ENCODE measurements around the gene ETV6. TPM values are rescaled to one million over a fixed set of nuclear protein-coding genes. Genes with fewer than 3 reads are reported as not detected.

Gene ETV6
- total RNA-seq, 2 donors from 2014 or later, result 41.4 to 58.4 TPM

- no peak overlapping the region for H3K4me3 ChIP-seq
- no peak for ATAC-seq (ENCODE audit: insufficient number of reproducible peaks, low FRiP score, low read depth)
- no peak for DNase-seq (ENCODE audit: low spot score)
- H3K27me3 ChIP-seq (replicated peaks; ENCODE audit: insufficient read depth), result no peaks in the 10 kb centered on the region
- H3K9me3 ChIP-seq, result no peaks in the 10 kb centered on the region
- H3K4me1 ChIP-seq (ENCODE audit: control insufficient read depth in 1 of 2, low read depth in 2 of 2), result peaks cover 32 to 45% of the 10 kb centered on the region in 2 donors
- H3K27ac ChIP-seq, result peak overlapping the region in 1 of 2 donors; percentile 32
- no peak for TF ChIP-seq CTCF (IDR thresholded peaks at IDR 0.05)
- no peaks in the 10 kb centered on the region for H3K36me3 ChIP-seq
These were observed 96.7 kb downstream of the ETV6 start for GRCh38 chr12:11746024-11746771.

- Histone ChIP-seq H3K9me3 (no peaks in the 10 kb centered on the region), H3K27ac (peak overlapping the region in 1 of 2 donors; percentile 32), H3K36me3 (no peaks in the 10 kb centered on the region), H3K4me1 (ENCODE audit: control insufficient read depth in 1 of 2, low read depth in 2 of 2) (peaks cover 24 to 45% of the 10 kb centered on the region in 2 donors), H3K27me3 (replicated peaks; ENCODE audit: insufficient read depth) (no peaks in the 10 kb centered on the region), H3K4me3 (no peak overlapping the region)
- no peak for TF ChIP-seq CTCF (IDR thresholded peaks at IDR 0.05)
- ATAC-seq (ENCODE audit: insufficient number of reproducible peaks, low FRiP score, low read depth) (no peak), DNase-seq (ENCODE audit: low spot score) (no peak)
These were observed 97.7 kb downstream of the ETV6 start for GRCh38 chr12:11746940-11747716.

GRCh38 chr12:11747969-11748368, 98.5 kb downstream of the ETV6 start:
- no peak for ATAC-seq (ENCODE audit: insufficient number of reproducible peaks, low FRiP score, low read depth)
- Histone ChIP-seq H3K27ac (no peak overlapping the region), H3K36me3 (no peaks in the 10 kb centered on the region), H3K9me3 (no peaks in the 10 kb centered on the region), H3K27me3 (replicated peaks; ENCODE audit: insufficient read depth) (no peaks in the 10 kb centered on the region), H3K4me1 (ENCODE audit: control insufficient read depth in 1 of 2, low read depth in 2 of 2) (peaks cover 28 to 49% of the 10 kb centered on the region in 2 donors), H3K4me3 (no peak overlapping the region)
- TF ChIP-seq CTCF (IDR thresholded peaks at IDR 0.05), result no peak
- DNase-seq (ENCODE audit: low spot score), result no peak

GRCh38 chr12:11748903-11749302, 99.4 kb downstream of the ETV6 start:
- H3K9me3 ChIP-seq, result no peaks in the 10 kb centered on the region
- no peak overlapping the region for H3K4me3 ChIP-seq
- TF ChIP-seq CTCF (IDR thresholded peaks at IDR 0.05), result no peak
- no peaks in the 10 kb centered on the region for H3K36me3 ChIP-seq
- ATAC-seq (ENCODE audit: insufficient number of reproducible peaks, low FRiP score, low read depth) (no peak), DNase-seq (ENCODE audit: low spot score) (no peak)
- H3K27ac ChIP-seq, result no peak overlapping the region
- H3K4me1 ChIP-seq (ENCODE audit: control insufficient read depth in 1 of 2, low read depth in 2 of 2), result peaks cover 35 to 49% of the 10 kb centered on the region in 2 donors
- no peaks in the 10 kb centered on the region for H3K27me3 ChIP-seq (replicated peaks; ENCODE audit: insufficient read depth)

- DNase-seq (ENCODE audit: low spot score) (no peak), ATAC-seq (ENCODE audit: insufficient number of reproducible peaks, low FRiP score, low read depth) (no peak)
- H3K36me3 ChIP-seq, result no peaks in the 10 kb centered on the region
- H3K4me1 ChIP-seq (ENCODE audit: control insufficient read depth in 1 of 2, low read depth in 2 of 2), result peaks cover 43 to 51% of the 10 kb centered on the region in 2 donors
- no peaks in the 10 kb centered on the region for H3K27me3 ChIP-seq (replicated peaks; ENCODE audit: insufficient read depth)
- no peak overlapping the region for H3K4me3 ChIP-seq
- no peaks in the 10 kb centered on the region for H3K9me3 ChIP-seq
- H3K27ac ChIP-seq, result peak overlapping the region in 1 of 2 donors; percentile 32
- no peak for TF ChIP-seq CTCF (IDR thresholded peaks at IDR 0.05)
These were observed 100.6 kb downstream of the ETV6 start for GRCh38 chr12:11749943-11750690.
